Gastrocnemius medialis (tissue), 4 donors: ENCODE data around the gene APOE. TPM values are rescaled to one million over a fixed set of nuclear protein-coding genes. Genes with fewer than 3 reads are reported as not detected.

ENCODE experiments used
- ATAC-seq, 2 donors: fragments of 150-250 bp; one replicate each; pipeline ENCODE4 v1.9.1; 2016
- DNase-seq, 2 donors: peaks; one replicate each; pipeline ENCODE4 v3.0.0-alpha.2; 2019
- H3K27ac ChIP-seq, 4 donors: fragments of 200-600 bp; sonication (generic); 1 replicate in 1 of 4; 2 replicates in 3 of 4; pipeline ENCODE4 v1.5.1; 2016 to 2018; ENCODE audit warnings: mild to moderate bottlenecking in 2 of 4, moderate library complexity in 1 of 4
- H3K27me3 ChIP-seq, 3 donors: fragments of 200-600 bp; sonication (generic) in 2 of 3; 1 replicate in 1 of 3; 2 replicates in 2 of 3; pipeline versions ENCODE4 v1.5.1 to v1.6.0; 2016 to 2019; ENCODE audit warnings: mild to moderate bottlenecking in 1 of 3, moderate library complexity in 1 of 3
- H3K36me3 ChIP-seq, 2 donors: fragments of 200-600 bp; sonication (generic) in 1 of 2; one replicate each; pipeline ENCODE4 v1.5.1; 2017 to 2018
- H3K4me1 ChIP-seq, 2 donors: fragments of 200-600 bp; sonication (generic) in 1 of 2; one replicate each; pipeline ENCODE4 v1.5.1; 2016 to 2017; ENCODE audit warnings: mild to moderate bottlenecking in 2 of 2
- H3K4me3 ChIP-seq, 4 donors: fragments of 200-600 bp; sonication (generic) in 3 of 4; 1 replicate in 1 of 4; 2 replicates in 3 of 4; pipeline ENCODE4 v1.5.1; 2016 to 2019; ENCODE audit warnings: mild to moderate bottlenecking in 2 of 4
- H3K9me3 ChIP-seq, 3 donors: fragments of 200-600 bp; sonication (generic) in 2 of 3; 1 replicate in 1 of 3; 2 replicates in 2 of 3; pipeline ENCODE4 v1.5.1; 2016 to 2019
- CTCF ChIP-seq, 5 experiments: fragments of 450-650 bp in 3 of 5; fragments of 200-600 bp in 2 of 5; sonication (generic) in 2 of 5; IDR thresholded peaks in 4 of 5; conservative IDR thresholded peaks in 1 of 5; 1 replicate in 4 of 5; 2 replicates in 1 of 5; pipeline ENCODE4 v1.5.1; 2016 to 2019; ENCODE audit warnings: antibody characterized with exemption in 5 of 5, mild to moderate bottlenecking in 3 of 5, moderate library complexity in 3 of 5
- POLR2A ChIP-seq, 2 donors: fragments of 450-650 bp; IDR thresholded peaks; one replicate each; pipeline ENCODE4 v1.6.1; 2017; ENCODE audit warnings: antibody characterized with exemption in 2 of 2, mild to moderate bottlenecking in 2 of 2, moderate library complexity in 2 of 2
- in situ Hi-C, 4 donors: fragments of 200-750 bp; cut with MboI; loops; one replicate each; pipeline versions ENCODE4 v1.15.0 to v1.8.0; 2017; ENCODE audit warnings: low sequenced_read_pairs in 4 of 4
- intact Hi-C: fragments of 100-400 bp; cut with DNase I; formaldehyde crosslinking; loops from one replicate; pipeline ENCODE4 v1.15.1; 2023; ENCODE audit warnings: low total_unique reads
- total RNA-seq, 4 donors: library from RNA; depleted of rRNA; stranded (reverse); fragments of >200 nt; gene quantifications; one replicate each; pipeline versions ENCODE4 v1.1.0 to v1.2.3, GENCODE V29; 2016

Gene APOE
- total RNA-seq, 4 donors from 2014 or later: 18.9 to 36.5 (median 29.1) TPM

- ATAC-seq: no peak
- H3K27me3 ChIP-seq: no peaks in the 10 kb centered on the region
- peaks cover 2 to 57% of the 10 kb centered on the region in 2 donors for H3K36me3 ChIP-seq
- no peak for TF ChIP-seq POLR2A (IDR thresholded peaks at IDR 0.05)
- TF ChIP-seq CTCF (IDR thresholded peaks at IDR 0.05 in 4 of 5, conservative IDR thresholded peaks at IDR 0.05 in 1 of 5): no peak
- no peaks in the 10 kb centered on the region for H3K9me3 ChIP-seq
- H3K4me1 ChIP-seq: peaks cover 18 to 23% of the 10 kb centered on the region in 2 donors
- intact Hi-C loops (loop anchor here (5.0 kb wide), 1 partner anchor 64 kb away; the partner anchor contains the start of gene CLPTM1), in situ Hi-C loops (loop anchor here in 1 of 4 donors (10.0 kb wide), 1 partner anchor 61 kb away; the partner anchor contains the start of gene CLPTM1)
- H3K4me3 ChIP-seq: no peak overlapping the region
- no peak overlapping the region for H3K27ac ChIP-seq
- DNase-seq: no peak
Measured at GRCh38 chr19:44893332-44894051, 12.1 kb upstream of the APOE start.

- no peak overlapping the region for H3K27ac ChIP-seq
- H3K9me3 ChIP-seq: no peaks in the 10 kb centered on the region
- peaks cover 2 to 57% of the 10 kb centered on the region in 2 donors for H3K36me3 ChIP-seq
- ATAC-seq (no peak), DNase-seq (no peak)
- in situ Hi-C loops: loop anchor here in 1 of 4 donors (10.0 kb wide), 1 partner anchor 61 kb away; the partner anchor contains the start of gene CLPTM1
- no peak overlapping the region for H3K4me3 ChIP-seq
- intact Hi-C loops: loop anchor here (5.0 kb wide), 1 partner anchor 63 kb away; the partner anchor contains the start of gene CLPTM1
- peaks cover 18 to 23% of the 10 kb centered on the region in 2 donors for H3K4me1 ChIP-seq
- H3K27me3 ChIP-seq: no peaks in the 10 kb centered on the region
- TF ChIP-seq CTCF (IDR thresholded peaks at IDR 0.05 in 4 of 5, conservative IDR thresholded peaks at IDR 0.05 in 1 of 5): no peak
Measured at GRCh38 chr19:44894052-44894400, 11.6 kb upstream of the APOE start.

DNA sequence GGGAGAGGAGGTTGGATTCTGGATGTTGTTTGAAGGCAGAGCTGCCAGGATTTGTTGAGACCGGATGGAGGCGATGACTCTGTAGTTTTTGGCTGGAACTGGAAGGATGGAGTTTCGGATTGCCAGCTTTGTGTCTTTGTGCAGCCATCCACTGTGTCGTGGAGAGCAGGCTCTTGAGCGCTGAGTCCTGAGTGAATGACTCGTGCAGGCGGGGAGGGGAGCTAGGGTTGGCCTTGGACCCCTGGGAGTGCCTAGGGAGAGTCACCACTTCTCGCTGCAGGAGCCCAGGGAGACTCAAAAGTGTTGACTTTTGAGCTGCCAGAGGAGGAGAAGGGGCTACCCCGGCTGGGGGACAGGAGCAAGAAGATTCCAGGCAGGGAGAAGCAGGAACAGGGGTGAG is 10.7 kb upstream of the APOE start:
- H3K4me3 ChIP-seq: no peak overlapping the region
- no peak for DNase-seq
- peaks cover 12 to 14% of the 10 kb centered on the region in 2 donors for H3K4me1 ChIP-seq
- H3K27me3 ChIP-seq: no peaks in the 10 kb centered on the region
- TF ChIP-seq POLR2A (IDR thresholded peaks at IDR 0.05) (no peak), CTCF (IDR thresholded peaks at IDR 0.05 in 4 of 5, conservative IDR thresholded peaks at IDR 0.05 in 1 of 5) (no peak)
- no peak overlapping the region for H3K27ac ChIP-seq
- ATAC-seq: no peak
- intact Hi-C loops (loop anchor here (5.0 kb wide), 1 partner anchor 62 kb away; the partner anchor contains the start of gene CLPTM1), in situ Hi-C loops (loop anchor here in 1 of 4 donors (10.0 kb wide), 1 partner anchor 60 kb away; the partner anchor contains the start of gene CLPTM1)
- H3K36me3 ChIP-seq: peaks cover 2 to 60% of the 10 kb centered on the region in 2 donors
- no peaks in the 10 kb centered on the region for H3K9me3 ChIP-seq

DNA sequence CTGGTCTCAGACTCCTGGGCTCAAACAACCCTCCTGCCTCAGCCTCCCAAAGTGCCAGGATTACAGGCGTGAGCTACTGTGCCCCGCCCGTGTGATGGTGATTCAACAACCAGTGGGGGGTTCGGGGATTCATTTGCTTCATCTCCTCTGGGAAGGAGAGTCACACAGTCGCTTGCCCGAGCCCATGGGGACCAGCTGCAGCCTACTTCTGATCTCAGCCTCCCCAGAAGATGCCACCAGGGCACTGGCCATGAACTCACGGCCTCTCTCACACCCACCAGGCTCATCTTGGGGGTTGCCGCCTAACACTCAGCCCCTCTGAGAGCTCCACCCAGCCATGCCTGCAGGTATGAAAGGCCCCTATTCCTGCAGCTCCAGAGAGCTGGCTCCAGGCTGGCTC is 7.8 kb upstream of the APOE start:
- Histone ChIP-seq H3K4me1 (no peaks in the 10 kb centered on the region), H3K9me3 (no peaks in the 10 kb centered on the region), H3K27ac (no peak overlapping the region), H3K27me3 (no peaks in the 10 kb centered on the region), H3K36me3 (peaks cover 2 to 86% of the 10 kb centered on the region in 2 donors), H3K4me3 (no peak overlapping the region)
- in situ Hi-C loops (loop anchor here in 1 of 4 donors (10.0 kb wide), 1 partner anchor 57 kb away; the partner anchor contains the start of gene CLPTM1), intact Hi-C loops (no loop called here)
- ATAC-seq (no peak), DNase-seq (no peak)
- TF ChIP-seq CTCF (IDR thresholded peaks at IDR 0.05 in 4 of 5, conservative IDR thresholded peaks at IDR 0.05 in 1 of 5) (no peak), POLR2A (IDR thresholded peaks at IDR 0.05) (no peak)
